ENCODE results near the gene BCAR1. TPM values are rescaled to one million over a fixed set of nuclear protein-coding genes. Genes with fewer than 3 reads are reported as not detected.

The BCAR1 gene
- total RNA-seq, 1 experiment from 2014 or later: 120 TPM

DNA sequence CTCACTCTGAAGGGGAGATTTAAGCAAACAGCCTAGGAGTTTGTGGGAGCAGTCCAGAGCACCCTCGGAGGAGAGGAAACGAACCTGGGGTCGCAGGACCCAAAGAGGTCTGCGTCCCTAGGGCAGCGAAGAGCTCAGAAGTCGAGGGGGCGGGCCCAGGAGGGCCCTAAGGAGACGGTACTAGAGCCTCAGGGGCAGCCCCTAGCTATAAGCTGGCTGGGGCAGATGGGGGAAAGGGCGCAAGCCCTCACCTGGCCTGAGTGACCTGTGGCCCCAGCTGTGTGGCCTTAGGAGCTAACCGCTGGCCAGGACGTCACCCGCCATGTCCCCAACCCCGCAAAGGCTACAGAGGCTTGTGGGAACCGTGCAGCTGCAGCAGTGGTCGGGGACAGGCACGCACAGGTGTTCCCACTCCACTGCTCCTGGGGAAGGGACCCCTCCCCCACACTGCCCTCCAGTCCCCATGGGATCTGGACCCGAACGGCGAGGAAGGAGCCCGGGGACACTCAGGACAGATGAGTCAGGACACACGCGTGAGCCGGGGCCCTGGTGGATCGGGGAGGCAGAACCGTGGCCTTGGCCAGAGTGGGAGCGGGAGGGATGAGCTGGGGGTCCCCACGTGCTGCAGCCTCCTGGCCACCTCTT, 42.4 kb downstream of the BCAR1 start:
- no peak for DNase-seq (ENCODE audit: low read depth, low spot score)
- ChIA-PET CTCF (interaction anchor here (0.6 kb wide), 1 partner anchor 10 kb away, joined by 4 read pairs; no protein-coding TSS in a partner anchor), POLR2A (no interaction called here)
- no peak overlapping the region for H3K27ac ChIP-seq (ENCODE audit: low read length)
- H3K27me3 ChIP-seq (ENCODE audit: control insufficient read depth, insufficient read depth, low read length): no peaks in the 10 kb centered on the region
- in situ Hi-C loops (cut with HindIII; ENCODE audit: low pct_unique_long_range_greater_than_20kb, low sequenced_read_pairs) (no loop called here), intact Hi-C loops (cut with micrococcal nuclease; ENCODE audit: unreplicated experiment) (no loop called here)
- H3K36me3 ChIP-seq (ENCODE audit: control insufficient read depth, insufficient read depth, low read length): no peaks in the 10 kb centered on the region
- BruUV-seq (replicated peaks): no TSS peak
- H3K9me3 ChIP-seq (ENCODE audit: control insufficient read depth, insufficient read depth, low read depth, low read length): no peaks in the 10 kb centered on the region
- no peak overlapping the region for H3K4me3 ChIP-seq (ENCODE audit: low read depth in 2 of 2, low read length in 2 of 2)
- no peaks in the 10 kb centered on the region for H3K4me1 ChIP-seq (ENCODE audit: control insufficient read depth, insufficient read depth, low read length)
- ATAC-seq: no peak
- TF ChIP-seq POLR2AphosphoS5 (IDR thresholded peaks at IDR 0.05; ENCODE audit: low read depth, low read length) (no peak), TCF7L2 (IDR thresholded peaks at IDR 0.05; ENCODE audit: low read depth, low read length) (no peak), SIN3A (IDR thresholded peaks at IDR 0.05; ENCODE audit: borderline replicate concordance, insufficient read depth, low read depth, low read length) (no peak)
- TF ChIP-seq, protein P1, sequence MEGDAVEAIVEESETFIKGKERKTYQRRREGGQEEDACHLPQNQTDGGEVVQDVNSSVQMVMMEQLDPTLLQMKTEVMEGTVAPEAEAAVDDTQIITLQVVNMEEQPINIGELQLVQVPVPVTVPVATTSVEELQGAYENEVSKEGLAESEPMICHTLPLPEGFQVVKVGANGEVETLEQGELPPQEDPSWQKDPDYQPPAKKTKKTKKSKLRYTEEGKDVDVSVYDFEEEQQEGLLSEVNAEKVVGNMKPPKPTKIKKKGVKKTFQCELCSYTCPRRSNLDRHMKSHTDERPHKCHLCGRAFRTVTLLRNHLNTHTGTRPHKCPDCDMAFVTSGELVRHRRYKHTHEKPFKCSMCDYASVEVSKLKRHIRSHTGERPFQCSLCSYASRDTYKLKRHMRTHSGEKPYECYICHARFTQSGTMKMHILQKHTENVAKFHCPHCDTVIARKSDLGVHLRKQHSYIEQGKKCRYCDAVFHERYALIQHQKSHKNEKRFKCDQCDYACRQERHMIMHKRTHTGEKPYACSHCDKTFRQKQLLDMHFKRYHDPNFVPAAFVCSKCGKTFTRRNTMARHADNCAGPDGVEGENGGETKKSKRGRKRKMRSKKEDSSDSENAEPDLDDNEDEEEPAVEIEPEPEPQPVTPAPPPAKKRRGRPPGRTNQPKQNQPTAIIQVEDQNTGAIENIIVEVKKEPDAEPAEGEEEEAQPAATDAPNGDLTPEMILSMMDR (IDR thresholded peaks at IDR 0.05): no peak
- TF ChIP-seq, protein P2, sequence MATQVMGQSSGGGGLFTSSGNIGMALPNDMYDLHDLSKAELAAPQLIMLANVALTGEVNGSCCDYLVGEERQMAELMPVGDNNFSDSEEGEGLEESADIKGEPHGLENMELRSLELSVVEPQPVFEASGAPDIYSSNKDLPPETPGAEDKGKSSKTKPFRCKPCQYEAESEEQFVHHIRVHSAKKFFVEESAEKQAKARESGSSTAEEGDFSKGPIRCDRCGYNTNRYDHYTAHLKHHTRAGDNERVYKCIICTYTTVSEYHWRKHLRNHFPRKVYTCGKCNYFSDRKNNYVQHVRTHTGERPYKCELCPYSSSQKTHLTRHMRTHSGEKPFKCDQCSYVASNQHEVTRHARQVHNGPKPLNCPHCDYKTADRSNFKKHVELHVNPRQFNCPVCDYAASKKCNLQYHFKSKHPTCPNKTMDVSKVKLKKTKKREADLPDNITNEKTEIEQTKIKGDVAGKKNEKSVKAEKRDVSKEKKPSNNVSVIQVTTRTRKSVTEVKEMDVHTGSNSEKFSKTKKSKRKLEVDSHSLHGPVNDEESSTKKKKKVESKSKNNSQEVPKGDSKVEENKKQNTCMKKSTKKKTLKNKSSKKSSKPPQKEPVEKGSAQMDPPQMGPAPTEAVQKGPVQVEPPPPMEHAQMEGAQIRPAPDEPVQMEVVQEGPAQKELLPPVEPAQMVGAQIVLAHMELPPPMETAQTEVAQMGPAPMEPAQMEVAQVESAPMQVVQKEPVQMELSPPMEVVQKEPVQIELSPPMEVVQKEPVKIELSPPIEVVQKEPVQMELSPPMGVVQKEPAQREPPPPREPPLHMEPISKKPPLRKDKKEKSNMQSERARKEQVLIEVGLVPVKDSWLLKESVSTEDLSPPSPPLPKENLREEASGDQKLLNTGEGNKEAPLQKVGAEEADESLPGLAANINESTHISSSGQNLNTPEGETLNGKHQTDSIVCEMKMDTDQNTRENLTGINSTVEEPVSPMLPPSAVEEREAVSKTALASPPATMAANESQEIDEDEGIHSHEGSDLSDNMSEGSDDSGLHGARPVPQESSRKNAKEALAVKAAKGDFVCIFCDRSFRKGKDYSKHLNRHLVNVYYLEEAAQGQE (IDR thresholded peaks at IDR 0.05; ENCODE audit: insufficient read depth in 1 of 2, low read depth in 2 of 2, low read length in 1 of 2): no peak

DNA sequence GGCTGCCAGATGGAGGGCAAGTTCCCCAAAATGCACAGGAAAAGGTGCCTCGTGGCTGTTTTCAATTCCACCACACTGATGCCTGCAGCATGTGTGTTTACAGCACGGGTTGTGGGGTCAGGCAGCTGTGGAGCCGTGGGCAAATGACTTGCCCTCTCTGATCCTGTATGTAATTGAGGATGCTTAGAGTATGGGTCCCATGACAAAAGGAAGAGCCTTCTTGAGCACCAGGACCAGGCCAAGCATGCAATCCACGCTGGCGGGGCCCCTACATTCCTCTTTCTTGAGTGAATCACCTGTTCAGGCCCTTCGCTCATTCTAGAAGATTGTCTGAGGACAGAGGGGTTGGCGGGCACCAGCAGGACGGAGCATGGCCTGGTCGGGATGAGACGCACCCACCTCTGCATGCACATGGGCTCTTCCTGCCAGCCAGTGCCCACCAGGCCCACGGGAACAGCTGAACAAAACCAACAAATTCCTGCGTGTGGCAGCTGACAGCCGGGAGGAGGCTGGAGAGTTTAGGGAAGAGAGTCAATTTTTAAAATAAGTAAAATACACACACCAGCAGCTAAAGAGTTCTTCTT, 43.1 kb downstream of the BCAR1 start:
- no peaks in the 10 kb centered on the region for H3K4me1 ChIP-seq (ENCODE audit: control insufficient read depth, insufficient read depth, low read length)
- H3K27me3 ChIP-seq (ENCODE audit: control insufficient read depth, insufficient read depth, low read length): no peaks in the 10 kb centered on the region
- H3K36me3 ChIP-seq (ENCODE audit: control insufficient read depth, insufficient read depth, low read length): no peaks in the 10 kb centered on the region
- no peaks in the 10 kb centered on the region for H3K9me3 ChIP-seq (ENCODE audit: control insufficient read depth, insufficient read depth, low read depth, low read length)
- ATAC-seq (no peak), DNase-seq (ENCODE audit: low read depth, low spot score) (no peak)
- H3K4me3 ChIP-seq (ENCODE audit: low read depth in 2 of 2, low read length in 2 of 2): no peak overlapping the region
- intact Hi-C loops (cut with micrococcal nuclease; ENCODE audit: unreplicated experiment) (no loop called here), in situ Hi-C loops (cut with HindIII; ENCODE audit: low pct_unique_long_range_greater_than_20kb, low sequenced_read_pairs) (no loop called here)
- POLR2A ChIA-PET: no interaction called here
- CTCF ChIA-PET: no interaction called here
- no peak for TF ChIP-seq SIN3A (IDR thresholded peaks at IDR 0.05; ENCODE audit: borderline replicate concordance, insufficient read depth, low read depth, low read length)
- TF ChIP-seq, protein P2 (IDR thresholded peaks at IDR 0.05; ENCODE audit: insufficient read depth in 1 of 2, low read depth in 2 of 2, low read length in 1 of 2): no peak
- no peak for TF ChIP-seq POLR2AphosphoS5 (IDR thresholded peaks at IDR 0.05; ENCODE audit: low read depth, low read length)
- TF ChIP-seq, protein P1 (IDR thresholded peaks at IDR 0.05): no peak
- TF ChIP-seq TCF7L2 (IDR thresholded peaks at IDR 0.05; ENCODE audit: low read depth, low read length): no peak
- no TSS peak for BruUV-seq (replicated peaks)
- H3K27ac ChIP-seq (ENCODE audit: low read length): no peak overlapping the region

Measured in Panc1 (cell line).